HG03432 (cell line): ENCODE measurements around the gene TSC2.
"Not testable (repeated sequence)": the region's sequence is repeated elsewhere in the genome, so short reads cannot be mapped to it uniquely, and the experiment has no call there.

ENCODE experiments used
- ATAC-seq: cut with Tn5 transposase; IDR thresholded peaks from one replicate; pipeline ENCODE4 v1.9.1; 2021; ENCODE audit warnings: mild to moderate bottlenecking, moderate library complexity; ENCODE audit not compliant: unreplicated experiment

Gene TSC2

DNA sequence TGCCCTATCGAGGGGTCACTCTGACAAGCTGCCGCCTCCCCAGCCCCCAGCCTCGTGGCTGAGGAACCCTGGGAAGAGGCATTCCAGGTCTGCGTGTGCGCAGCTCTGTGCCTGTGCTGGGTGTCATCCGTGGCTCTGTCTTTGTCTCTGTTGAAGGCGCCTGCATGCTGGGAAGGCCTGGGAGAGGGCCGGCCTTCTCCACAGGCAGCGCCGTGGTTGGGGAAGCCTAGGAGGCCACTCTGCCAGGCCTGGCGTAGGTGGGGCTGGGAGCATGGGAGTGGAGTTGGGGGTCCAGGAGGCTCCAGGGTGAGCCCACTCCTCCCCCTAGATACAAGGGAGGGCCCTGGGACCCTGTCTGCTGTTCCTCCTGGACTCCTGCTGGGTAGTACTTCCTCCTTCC, 17.7 kb upstream of the TSC2 start:
- ATAC-seq, result no peak

DNA sequence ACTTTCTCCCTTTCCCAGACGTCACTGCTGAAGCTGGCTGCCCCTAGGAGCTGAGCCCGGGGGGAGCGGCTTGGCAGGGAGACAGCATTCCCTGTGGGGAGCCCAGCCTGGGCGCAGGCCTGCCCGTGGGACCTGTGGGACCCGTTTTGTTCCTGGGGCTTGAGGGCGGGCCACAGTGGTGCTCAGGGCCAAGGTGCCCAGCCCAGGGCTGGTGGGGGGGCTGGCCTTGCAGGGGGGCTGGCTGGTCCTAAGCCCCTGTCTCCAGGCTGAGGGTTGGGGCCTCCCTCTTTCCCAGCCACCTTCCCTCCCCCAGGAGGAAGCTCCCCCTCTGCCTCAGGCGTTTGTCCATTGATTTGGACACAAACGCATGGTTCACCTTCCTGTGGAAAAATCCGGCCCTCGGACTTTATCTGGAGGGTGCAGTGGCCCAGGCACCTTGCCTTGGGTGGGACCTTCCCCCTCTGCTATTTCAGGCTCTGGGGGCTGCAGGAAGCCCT, 16.7 kb upstream of the TSC2 start:
- ATAC-seq, result no peak

DNA sequence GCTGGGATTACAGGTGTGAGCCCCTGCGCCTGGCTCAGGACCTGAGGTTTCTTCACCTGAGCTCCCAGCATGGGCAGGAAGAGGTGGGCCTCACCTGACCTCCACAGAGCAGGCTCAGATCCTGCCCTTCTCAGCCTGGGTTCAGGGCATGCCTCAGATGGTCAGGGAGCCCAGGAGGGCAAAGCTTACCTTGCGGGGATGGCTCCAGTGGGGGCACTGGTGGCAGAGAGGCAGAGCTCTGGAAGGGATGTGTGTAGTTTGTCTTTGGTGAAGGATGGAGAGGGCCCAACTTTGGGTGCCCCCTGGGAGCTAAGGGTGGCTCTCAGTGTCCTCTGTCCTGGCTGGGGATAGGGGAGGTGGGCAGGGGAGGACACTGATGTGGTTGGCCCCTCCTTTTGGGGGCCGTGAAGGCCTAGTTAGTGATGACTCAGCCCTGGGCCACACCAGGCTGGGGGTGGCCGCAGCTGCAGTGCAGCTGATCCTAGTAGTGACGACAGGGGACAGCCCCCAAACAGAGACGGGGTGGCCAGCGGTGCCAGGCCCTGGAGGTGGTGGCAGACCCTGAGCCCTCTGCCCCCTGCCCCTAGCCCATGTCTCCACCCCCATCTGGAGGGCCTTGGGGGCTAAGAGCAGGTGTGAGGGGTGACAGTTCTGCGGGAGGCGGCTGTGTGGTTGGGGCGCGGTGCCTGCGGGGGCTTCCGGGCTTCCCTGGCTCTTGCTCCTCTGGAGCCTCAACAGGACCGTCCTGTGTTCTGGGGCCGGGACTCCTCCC, 15.3 kb upstream of the TSC2 start:
- ATAC-seq, result no peak

DNA sequence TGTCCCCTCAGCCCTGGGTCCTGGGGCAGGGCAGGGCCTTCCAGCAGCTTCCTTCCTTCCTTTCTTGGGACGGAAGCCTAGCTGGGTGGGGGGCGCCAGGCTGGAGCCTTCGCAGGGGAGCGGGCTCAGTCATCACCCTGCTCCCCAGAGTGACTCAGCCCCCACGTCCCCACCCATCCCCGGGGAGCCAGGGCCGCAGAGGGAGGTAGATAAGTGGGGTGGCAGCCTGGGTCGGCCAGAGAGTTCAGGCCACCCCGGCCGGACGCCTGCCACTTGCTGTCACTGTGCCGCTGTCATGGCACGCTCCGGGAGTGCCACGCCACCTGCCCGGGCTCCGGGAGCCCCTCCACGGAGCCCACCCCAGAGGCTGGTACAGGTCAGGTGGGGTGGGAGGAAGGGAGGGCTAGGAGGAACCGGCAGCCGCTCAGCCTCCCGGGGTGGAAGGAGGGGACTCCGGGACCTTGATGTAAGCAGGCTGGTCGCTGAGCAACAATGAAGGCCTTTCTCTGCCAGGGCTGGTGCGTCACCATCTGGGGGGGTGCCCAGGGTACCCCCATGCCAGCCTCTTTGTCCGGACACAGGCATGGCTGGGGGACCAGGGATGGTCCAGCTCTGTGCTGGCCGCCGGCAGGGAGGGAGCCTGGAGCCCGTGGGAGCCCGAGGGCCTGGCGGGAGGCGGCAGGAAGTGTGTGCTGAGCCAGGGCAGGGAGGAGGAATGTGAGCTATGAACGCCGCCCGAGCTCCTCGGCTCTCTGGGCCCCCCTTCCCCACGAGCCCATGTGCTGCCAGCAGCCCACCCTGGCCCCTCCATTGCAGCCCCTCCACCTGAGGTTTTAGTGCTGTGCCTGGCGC, 14.5 kb upstream of the TSC2 start:
- ATAC-seq, result no peak

DNA sequence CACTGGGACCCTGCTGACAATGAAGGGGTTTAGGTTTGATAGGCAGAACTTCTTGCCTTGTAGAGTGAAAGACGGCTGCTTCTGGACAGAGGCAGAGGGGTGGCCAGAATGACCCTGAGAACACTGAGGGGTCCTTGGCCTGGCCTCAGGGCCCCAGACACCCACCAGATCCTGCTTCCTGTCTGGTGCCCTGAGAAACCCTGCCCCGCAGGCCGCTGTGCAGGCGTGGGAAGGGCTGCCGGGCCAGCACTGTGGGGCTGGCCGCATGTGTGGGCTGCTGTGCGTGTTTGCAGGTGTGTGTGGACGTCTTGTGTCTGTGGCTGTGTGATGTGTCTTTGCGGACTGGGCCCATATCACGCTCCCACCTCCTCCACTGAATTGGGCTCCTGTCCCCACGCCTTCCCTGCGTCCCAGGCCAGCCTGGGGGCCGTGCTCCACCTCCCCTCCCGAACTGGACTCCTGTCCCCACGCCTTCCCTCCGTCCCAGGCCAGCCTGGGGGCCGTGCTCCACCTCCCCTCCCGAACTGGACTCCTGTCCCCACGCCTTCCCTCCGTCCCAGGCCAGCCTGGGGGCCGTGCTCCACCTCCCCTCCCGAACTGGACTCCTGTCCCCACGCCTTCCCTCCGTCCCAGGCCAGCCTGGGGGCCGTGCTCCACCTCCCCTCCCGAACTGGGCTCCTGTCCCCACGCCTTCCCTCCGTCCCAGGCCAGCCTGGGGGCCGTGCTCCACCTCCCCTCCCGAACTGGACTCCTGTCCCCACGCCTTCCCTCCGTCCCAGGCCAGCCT, 13.7 kb upstream of the TSC2 start:
- not testable (repeated sequence) for ATAC-seq

DNA sequence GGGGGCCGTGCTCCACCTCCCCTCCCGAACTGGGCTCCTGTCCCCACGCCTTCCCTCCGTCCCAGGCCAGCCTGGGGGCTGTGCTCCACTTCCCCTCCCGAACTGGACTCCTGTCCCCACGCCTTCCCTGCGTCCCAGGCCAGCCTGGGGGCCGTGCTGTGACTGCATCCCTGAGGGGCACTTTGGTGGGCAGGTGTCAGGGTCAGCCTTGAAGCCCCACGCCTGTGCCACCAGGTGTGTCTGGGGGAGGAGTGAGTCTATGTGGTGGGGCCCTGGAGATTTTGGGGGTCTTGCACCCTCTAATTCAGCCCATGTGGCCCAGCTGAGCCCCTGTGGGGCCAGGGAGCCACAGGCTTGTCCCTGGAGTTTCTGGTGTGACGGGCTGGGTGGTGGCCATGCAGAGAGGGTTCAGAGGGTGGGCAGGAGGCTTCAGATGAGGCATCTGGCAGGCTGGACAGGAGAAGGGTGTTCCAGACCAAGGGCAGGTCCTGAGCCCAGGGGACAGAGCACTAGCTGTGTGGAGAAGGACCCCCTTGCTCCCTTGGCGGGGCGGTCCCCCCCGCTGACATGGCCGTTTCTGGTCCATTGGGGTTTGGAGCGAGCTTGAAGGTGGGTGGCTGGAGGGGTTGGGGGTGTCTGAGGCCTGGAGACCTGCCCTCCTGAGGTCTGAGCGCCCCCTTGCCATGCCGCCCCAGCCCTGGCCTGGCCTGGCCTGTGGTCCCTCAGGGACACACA, 12.9 kb upstream of the TSC2 start:
- no peak for ATAC-seq

DNA sequence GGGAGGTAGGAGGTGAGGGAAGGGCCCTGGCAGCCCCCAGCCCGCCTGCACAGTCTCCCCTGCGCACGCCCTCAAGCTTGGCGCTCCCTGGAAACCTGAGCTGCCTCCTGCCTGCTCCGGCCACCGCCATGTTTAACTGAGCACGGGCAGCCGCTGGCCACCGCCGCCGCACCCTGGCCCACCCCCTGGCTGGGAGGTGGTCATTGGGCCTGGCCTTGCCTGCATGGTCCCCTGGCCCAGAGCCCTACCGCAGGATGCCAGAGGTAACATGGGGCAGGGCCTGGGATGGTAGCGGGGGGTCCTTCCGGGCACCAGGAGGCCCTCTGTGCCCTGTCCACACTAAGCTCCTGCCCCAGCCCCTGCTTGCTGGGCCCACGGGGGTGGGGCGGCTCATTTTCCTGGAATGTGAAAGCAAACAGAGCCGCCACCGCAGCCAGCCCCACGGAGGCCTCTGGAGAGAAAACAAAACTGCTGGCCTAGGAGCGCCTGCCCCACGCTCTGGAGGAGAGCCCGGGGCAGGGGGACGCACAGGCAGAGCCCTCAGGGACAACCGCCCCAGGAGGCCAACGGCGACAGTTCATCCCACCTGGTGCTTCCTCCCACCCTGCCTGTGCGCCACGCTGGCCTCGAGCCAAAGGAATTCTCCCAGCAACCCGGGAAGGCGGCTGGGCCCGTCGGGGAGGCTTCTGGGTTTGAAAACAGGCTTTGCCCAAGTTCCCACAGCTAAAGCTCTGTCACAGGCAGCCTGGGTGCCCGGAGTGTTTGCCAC, 12.2 kb upstream of the TSC2 start:
- ATAC-seq, result no peak

DNA sequence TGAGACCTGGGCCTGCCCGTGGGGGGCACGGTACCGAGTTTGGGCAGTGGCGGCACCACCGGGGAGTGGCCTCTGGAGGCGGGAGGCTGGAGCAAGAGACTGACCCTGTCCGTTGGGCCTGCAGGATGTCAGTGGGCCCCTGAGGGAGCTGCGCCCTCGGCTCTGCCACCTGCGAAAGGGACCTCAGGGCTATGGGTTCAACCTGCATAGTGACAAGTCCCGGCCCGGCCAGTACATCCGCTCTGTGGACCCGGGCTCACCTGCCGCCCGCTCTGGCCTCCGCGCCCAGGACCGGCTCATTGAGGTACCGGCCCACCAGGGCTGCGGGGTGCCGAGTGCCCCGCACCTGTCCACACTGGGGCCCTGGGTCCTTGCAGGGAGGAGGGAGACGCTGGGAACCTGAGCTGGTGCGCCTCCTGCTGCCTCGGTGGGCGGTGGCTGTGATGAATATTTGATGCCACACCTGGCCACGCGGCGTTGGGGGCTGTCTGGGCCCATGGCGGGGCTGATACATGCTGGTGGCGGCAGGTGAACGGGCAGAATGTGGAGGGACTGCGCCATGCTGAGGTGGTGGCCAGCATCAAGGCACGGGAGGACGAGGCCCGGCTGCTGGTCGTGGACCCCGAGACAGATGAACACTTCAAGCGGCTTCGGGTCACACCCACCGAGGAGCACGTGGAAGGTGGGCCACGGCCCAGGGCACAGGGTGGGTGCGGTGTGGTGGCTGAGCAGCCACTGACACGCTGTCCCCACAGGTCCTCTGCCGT, 11.4 kb upstream of the TSC2 start:
- ATAC-seq, result no peak

DNA sequence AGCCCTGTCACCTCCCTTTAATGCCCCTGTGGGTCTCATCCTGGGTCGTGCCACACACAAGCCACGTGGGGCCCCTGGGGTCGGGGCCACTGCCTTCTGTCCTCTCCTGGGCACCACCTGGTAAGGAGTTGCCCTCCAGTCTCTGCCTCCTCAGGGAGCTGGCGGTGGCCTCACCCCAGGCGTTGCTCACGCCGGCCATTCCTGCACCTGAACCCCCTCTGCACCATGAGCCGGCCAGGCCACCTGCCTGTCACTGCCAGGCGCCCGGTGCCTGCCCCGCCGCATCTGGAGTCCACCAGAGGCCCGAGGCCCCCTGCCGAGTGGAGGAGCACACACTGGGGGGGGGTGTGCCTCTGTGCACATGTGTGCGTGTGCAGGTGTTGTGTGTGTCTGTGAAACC, 10.7 kb upstream of the TSC2 start:
- ATAC-seq, result no peak

DNA sequence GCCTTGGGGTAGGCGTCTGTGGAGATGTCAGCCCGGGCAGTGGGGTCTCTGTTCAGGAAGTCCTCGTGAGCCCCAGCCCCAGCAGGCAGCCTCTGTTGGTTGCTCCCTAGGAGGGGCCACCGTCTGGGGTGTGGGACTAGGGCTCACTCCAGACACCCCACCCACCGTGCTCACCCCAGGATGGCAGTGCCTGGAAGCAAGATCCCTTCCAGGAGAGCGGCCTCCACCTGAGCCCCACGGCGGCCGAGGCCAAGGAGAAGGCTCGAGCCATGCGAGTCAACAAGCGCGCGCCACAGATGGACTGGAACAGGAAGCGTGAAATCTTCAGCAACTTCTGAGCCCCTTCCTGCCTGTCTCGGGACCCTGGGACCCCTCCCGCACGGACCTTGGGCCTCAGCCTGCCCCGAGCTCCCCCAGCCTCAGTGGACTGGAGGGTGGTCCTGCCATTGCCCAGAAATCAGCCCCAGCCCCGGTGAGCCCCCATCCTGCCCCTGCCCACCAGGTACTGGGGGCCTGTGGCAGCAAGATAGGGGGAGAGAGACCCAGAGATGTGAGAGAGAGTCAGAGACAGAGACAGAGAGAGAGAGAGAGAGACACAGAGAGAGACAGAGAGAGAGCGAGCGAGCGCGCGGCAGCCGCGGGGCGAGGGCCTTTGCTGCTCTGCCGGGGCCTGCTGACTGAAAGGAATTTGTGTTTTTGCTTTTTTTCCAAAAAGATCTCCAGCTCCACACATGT, 10.0 kb upstream of the TSC2 start:
- ATAC-seq, result no peak

DNA sequence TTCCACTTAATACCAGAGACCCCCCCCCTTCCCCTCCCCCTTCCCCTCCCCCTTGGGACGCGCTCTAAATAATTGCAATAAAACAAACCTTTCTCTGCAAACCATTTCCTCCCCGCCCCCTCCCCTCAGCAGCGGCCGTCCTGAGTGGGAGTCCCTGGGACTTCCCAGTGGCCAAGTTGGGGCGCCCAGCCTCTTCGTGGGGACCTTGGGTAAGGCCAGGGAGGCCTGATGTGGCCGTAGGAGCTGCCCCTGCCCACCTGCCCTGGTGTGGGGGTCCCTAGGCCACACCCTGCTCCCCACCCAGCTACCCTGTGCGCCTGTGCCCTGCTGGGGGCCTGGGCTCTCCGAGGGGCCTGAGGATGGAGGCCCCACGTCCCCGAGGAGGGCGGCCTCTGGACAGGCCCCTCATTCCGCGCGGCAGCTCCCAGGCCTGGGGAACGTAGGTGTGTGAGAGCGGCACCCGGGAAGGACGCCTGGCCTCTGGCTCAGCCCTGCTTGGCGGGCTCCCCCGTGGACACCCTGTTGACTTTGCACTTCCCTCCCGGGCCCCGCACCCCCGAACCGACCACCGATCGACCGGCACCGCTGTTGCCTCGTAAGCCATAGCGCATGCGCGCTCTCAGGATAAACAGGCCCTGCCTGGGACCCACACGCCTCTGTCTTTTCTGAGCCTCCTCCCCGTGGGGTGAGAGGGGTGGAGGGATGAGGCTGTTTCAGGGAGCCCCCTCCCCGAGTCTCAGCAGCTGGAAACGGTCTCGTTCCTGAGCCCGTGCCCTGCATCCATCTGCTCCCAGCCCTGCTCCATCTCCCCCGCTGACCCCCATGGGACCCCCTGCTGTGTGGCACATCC, 9.2 kb upstream of the TSC2 start:
- ATAC-seq, result no peak

DNA sequence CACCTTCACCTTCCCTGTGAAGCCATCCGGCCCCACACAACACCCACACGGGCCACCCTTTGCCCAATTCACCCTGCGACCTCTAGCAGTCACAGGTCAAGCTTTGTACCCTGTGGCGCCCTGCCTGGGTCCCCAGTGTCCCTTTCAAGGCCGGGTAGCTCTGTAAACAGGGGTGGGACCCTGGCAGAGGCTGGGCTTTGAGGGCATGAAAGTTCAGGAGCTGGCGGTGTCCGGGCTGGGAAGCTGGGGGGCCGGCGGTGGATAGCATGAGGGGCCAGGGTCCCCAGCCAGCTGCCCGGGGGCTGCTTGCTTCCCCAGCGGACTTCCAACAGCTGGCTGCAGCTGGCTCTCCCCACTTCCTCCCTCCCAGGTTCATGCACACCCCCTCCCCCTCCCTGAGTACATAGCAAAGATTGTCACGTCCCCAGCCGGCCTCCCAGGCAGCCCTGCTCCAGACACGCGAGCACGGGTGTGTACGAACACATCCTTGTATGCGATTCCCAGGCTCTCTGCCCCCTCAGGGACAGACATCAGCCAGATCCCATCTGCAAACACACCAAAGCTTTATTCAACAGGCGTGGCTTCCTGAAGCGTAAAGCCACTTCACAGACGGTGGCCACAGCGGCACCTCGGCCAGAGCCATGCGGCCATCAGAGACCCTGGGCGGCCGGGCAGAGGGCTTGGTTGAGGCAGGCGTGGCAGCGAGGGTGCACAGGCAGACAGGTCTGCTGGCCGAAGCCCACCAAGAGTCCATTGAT, 8.3 kb upstream of the TSC2 start:
- no peak for ATAC-seq

DNA sequence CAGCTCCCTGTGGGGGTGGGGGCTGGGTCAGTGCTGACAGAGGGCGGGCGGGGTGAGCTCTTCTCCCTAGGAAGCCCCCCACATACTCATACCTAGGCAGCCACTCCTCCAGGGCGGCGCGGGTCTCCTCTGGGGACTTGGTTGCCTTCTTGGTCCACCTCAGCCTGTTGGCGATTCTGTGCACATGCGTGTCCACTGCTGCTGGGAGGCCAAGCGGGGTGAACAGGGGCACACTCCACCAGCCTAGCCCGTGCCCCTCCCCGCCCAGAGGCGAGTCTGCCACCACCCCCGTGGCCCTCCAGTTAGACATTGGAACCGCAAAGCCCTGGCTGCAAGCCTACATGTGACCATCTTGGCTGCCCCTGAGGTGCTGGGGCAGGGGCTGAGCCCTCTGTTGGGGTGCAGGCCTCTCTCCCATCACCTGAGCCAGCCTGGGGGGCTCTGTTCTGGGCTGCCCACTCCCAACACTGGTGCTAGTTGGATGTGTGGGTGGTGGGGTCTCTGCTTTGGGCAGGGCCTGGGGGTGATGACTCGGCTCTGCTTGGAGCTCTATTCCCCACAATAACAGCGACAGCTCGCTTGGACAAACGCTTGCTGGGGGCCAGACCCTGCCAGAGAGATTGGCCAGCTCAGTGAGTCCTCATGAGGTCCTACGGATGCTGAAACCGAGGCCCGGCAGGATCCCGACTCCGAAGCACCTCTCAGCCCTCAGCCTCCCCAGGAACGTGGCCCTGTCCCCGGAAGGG, 7.6 kb upstream of the TSC2 start:
- no peak for ATAC-seq

DNA sequence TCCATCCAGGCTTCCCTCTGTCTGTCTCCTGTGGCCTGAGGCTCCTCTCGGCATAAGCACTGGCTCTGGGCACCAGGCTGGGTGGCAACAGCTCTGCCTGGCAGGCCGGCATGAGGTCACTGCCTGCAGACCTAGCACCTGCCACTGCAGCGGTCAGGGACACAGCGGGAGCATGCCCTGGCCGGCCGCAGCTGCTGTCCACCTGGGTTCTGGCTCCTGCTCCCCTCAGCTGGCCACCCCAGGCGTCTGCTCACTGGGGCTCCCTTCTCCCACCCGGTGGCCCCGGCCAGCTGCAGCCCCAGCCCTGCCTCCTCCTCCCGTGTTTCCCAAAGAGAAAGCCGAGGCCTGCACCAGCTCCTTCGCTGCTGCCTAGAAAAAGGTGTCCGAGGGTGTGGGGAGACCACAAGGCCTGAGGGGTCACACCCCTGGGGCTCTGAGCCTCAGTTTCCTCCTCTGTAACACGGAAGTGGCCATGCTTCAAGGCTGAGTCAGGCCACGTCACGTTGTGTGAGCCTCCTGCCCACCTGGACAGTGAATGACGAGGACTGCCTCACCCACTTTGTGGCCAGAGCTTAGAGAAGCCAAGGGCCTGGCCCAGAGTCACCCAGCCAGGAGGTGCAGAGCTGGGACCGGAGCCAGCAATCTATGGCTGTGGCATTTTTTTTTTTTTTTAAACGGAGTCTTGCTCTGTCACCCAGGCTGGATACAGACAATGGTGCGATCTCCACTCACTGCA, 6.8 kb upstream of the TSC2 start:
- no peak for ATAC-seq

DNA sequence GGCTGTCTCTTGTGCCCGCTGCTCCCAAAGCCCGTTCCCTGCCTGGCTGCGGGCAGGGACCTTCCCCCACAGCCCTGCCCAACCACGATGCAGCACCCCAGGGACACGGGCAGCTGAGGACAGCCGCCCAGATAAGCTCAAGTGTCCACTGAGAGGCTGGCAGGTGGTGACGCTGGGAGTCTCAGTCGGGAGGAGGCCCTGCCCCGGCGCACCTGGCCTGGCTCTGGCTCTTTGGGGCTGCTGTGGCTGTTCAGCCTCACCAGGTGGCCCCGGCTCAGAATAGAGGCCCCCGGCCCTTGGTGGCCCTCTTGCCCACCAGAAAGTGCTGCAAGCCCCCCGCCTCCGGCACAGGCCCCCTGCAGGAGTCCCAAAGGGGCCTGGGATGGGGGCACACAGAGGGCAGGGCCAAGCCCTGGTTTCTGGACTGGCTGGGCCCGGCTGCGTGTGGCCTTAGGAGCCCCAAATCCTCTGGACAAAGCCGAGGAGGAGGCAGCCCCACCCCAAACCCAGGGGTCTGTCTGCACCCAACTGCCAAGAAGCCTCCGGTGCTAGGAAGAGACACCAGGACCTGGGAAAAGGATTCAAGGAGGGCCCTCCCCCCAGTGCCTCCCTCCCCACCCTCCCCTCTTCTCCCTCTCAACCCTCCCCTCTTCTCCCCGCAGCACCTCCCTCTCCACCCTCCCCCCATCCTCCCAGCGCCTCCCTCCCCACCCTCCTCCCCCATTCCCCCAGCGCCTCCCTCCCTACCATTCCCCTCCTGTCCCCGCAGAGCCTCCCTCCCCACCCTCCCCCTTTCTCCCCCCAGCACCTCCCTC, 5.4 kb upstream of the TSC2 start:
- no peak for ATAC-seq
